ENCODE measurements around the gene CROCC2. TPM values are rescaled to one million over a fixed set of nuclear protein-coding genes. Genes with fewer than 3 reads are reported as not detected.

CROCC2 gene
- total and polyA plus RNA-seq, 10 of the 15 experiments (the other 5 are each of a cell fraction or from before 2014, with no cell fraction given) = not detected

GRCh38 chr2:240891492-240892340, 14.4 kb upstream of the CROCC2 start:
- WGBS (ENCODE audit: insufficient coverage, insufficient replicate concordance, low lambda C conversion rate, missing lambda C conversion rate) = 27% methylated on average over 17 of the region's 20 CpGs
- Histone ChIP-seq H3K27me3 (replicated peaks in 1 of 2; ENCODE audit: control insufficient read depth in 2 of 2, insufficient read depth in 2 of 2, low read length in 1 of 2) (no peaks in the 10 kb centered on the region), H3K9ac (ENCODE audit: control insufficient read depth, insufficient read depth, low read length) (no peak overlapping the region), H3K27ac (ENCODE audit: control insufficient read depth, insufficient read depth) (no peak overlapping the region), H3K79me2 (ENCODE audit: control insufficient read depth, insufficient read depth, low read length) (no peaks in the 10 kb centered on the region), H3K4me3 (no peak overlapping the region), H3K9me3 (replicated peaks; ENCODE audit: control insufficient read depth, insufficient read depth, low read length) (no peaks in the 10 kb centered on the region), H2AFZ (ENCODE audit: control insufficient read depth, low read depth, low read length) (no peak overlapping the region), H4K20me1 (ENCODE audit: control insufficient read depth, insufficient read depth) (no peaks in the 10 kb centered on the region), H3K4me2 (ENCODE audit: control insufficient read depth, insufficient read depth) (no peak overlapping the region), H3K36me3 (ENCODE audit: control insufficient read depth in 2 of 2, insufficient read depth in 2 of 2, low read length in 1 of 2) (no peaks in the 10 kb centered on the region), H3K4me1 (ENCODE audit: control insufficient read depth, insufficient read depth, low read length) (no peaks in the 10 kb centered on the region)
- TF ChIP-seq MLLT1 (IDR thresholded peaks at IDR 0.05) (no peak), MEF2B (IDR thresholded peaks at IDR 0.05; ENCODE audit: partially characterized antibody, poor library complexity, severe bottlenecking) (no peak), ATF2 (IDR thresholded peaks at IDR 0.05; ENCODE audit: low read length) (no peak), EED (IDR thresholded peaks at IDR 0.05; ENCODE audit: low read depth) (no peak), GATAD2B (conservative IDR thresholded peaks at IDR 0.05; ENCODE audit: low read depth) (no peak)
- ChIA-PET RAD21 (ENCODE audit: unreplicated experiment) (no interaction called here), POLR2A (no interaction called here), SMC1A (ENCODE audit: uncharacterized antibody, unreplicated experiment) (no interaction called here), CTCF (interaction anchor here (0.7 to 1.9 kb wide), 3 partner anchors 10 to 41 kb away, joined by 3 to 4 read pairs (median 3); no protein-coding TSS in a partner anchor)
- ATAC-seq (no peak), DNase-seq (ENCODE audit: low read depth, low spot score) (no peak), FAIRE-seq (no peak)
- in situ Hi-C loops (cut with MboI) (no loop called here), intact Hi-C loops (cut with micrococcal nuclease; ENCODE audit: unreplicated experiment) (no loop called here)
- BruUV-seq (replicated peaks) = no TSS peak

Measured in GM12878 (cell line).